Measurements from ENCODE around the gene BRF1.
A peak's percentile ranks its signal among the peaks of the same experiment; 100 is the strongest.

BRF1 gene

GRCh38 chr14:105257464-105257863 is 43.3 kb downstream of the BRF1 start:
- DNase-seq: no peak

- DNase-seq: no peak
These were observed 44.4 kb downstream of the BRF1 start for GRCh38 chr14:105256292-105256960.

DNA sequence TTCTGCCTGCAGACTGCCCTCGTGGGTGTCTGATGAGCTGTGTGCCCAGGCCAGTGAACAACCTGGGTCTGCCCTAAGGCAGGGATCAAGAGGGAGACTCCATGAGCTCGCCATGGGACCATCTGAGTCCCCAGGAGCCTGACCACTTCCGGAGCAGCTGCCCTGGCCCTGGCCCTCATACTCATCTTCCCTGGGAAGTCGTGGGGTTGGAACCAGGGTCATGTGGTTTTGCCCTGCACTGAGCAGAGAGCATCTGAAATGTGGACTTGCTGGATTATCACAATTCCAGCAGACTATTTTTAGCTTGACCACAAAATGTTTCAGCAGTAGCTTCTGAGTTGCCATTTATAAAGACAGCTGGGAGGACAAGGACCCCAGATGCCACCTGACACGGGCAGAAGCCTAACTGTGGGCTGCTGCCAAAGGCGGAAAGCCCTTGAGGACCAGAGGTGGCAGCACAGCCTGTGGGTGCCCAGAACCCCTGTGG is 45.7 kb downstream of the BRF1 start:
- DNase-seq: no peak

GRCh38 chr14:105253329-105253682 is 47.5 kb downstream of the BRF1 start:
- DNase-seq: no peak

DNA sequence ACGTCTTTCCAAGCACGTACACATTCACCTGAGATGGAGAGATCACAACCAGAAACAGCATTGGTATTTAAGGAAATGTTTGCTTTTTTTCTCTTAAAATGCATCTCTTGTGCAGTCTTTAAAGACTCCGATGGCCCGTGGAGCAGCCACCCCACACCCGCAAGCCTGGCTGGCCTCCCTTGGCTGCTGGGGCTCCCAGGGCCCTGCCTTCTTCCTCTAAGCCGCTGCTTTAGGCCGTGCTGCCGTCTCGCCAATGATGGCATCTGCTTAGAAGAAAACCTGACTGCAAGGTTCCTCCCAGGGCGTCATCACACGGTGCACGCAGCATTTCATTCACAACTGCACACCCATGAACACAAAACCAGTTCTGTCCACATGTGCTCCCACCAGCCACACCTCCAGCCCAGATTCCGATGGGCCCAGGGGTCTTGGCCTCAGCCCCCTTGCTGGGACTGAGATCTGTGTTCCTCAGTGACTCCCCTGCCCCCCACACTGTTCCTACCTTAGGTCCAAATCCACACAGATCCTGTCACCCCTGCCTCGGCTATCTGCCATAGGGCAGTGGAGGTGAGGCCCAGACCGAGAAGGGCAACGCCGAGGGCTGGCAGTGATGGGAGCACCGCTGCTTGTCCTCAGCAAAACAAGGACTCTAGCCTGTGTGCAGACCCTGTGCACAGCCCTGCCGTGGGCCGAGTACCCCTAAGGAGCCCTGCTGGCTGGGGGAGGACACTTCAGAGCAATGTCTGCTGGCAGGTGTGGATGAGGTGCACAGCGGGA is 48.1 kb downstream of the BRF1 start:
- DNase-seq: no peak

- DNase-seq: no peak
These were observed 48.9 kb downstream of the BRF1 start for GRCh38 chr14:105251920-105252319.

- no peak for DNase-seq
These were observed 49.8 kb downstream of the BRF1 start for GRCh38 chr14:105250986-105251385.

DNA sequence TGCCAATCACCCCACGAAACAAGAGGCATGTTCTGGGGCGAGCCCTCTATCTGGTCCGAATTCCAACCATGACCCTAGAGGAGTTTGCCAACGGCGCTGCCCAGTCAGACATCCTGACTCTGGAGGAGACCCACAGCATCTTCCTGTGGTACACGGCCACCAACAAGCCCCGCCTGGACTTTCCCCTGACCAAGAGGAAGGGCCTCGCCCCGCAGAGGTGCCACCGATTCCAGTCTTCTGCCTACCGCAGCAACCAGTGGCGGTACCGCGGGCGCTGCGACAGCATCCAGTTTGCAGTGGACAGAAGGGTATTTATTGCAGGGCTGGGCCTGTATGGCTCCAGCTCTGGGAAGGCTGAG is 50.8 kb downstream of the BRF1 start:
- no peak for DNase-seq

GRCh38 chr14:105249182-105250007 is 51.4 kb downstream of the BRF1 start:
- DNase-seq: no peak

- peak; percentile 83 for DNase-seq
These were observed 52.2 kb downstream of the BRF1 start, which contains the start of gene BTBD6 for GRCh38 chr14:105248368-105249181. BTBD6 (plus strand) TSS chr14:105248533; CDS start chr14:105248712, 179 bp downstream.

DNA sequence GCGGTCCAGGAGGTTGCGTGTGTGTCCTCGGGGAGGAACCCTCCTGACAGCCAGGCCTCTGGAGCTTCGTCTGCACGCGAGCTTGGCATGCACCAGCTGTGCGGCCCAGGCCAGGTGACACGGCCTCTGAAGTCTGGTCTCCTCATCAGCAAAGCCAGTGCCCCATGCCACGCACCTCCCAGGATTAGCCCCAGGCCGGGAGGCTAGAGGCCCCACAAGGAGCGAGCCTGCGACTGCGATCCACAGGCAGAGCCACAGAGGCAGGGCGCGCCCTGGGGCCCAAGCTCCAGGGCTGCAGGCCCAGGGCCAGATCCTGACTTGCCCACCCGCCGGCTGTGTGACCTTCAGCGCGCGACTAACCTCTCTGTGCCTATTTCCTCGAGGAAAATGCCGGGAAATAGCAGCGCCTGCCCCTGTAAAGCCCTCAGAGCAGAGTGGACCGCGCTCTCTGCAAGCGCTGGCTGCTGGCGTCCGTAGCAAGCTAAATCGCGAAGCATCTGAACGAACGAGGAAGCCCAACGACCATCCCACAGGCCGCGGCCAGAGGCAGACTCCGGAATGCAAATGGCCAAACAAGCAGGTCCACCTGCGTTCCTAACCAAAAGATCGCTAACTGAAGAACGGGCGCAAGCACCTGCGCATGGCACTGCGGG is 53.0 kb downstream of the BRF1 start:
- no peak for DNase-seq

- no peak for DNase-seq
These were observed 53.8 kb downstream of the BRF1 start for GRCh38 chr14:105247026-105247425.

GRCh38 chr14:105244334-105244733 is 56.5 kb downstream of the BRF1 start:
- DNase-seq: no peak

DNA sequence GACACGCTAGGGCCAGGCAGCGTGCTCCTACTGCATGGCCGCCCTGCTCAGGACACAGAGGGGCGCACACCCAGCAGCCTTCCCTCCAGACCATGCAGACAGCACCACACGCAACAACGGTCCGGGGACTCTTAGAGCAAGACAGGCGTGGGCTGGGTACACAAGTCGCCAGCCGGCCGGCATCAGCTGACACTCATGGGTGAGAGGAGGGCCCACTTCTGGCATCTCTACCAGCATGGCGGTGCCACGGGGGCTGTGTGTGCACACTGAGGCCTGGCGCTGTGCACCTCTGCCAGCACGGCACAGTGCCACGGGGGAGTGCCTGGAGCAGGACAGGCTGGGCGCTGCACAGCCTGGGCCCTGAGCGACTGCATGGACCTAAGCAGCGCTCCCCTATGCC is 59.2 kb downstream of the BRF1 start:
- no peak for DNase-seq

- DNase-seq: no peak
These were observed 59.8 kb downstream of the BRF1 start for GRCh38 chr14:105240811-105241576.

GRCh38 chr14:105229099-105229655 is 71.6 kb downstream of the BRF1 start:
- DNase-seq: no peak

DNA sequence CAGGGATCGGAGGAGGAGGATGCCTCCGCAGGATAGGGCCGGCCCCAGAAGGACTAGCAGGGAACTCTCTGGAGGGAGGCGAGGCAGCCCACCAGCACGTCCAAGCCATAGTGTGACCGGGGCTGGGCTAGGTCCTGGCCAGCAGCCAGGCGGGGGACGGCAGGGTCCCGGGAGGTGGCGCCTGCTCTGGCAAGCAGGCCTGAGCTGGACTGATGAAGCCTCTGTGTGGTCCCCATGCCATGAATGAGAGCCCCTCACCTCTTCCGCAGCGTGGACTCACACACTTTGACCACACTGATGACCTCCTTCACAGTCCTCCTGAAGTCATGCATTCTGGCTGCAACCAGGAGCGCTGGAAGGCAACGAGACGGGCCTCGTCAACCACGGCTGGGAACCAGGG is 72.2 kb downstream of the BRF1 start:
- DNase-seq: no peak

- DNase-seq: no peak
These were observed 73.5 kb downstream of the BRF1 start for GRCh38 chr14:105227346-105227745.

GRCh38 chr14:105226198-105226597 is 74.6 kb downstream of the BRF1 start:
- DNase-seq: no peak

GRCh38 chr14:105224845-105225570 is 75.8 kb downstream of the BRF1 start:
- no peak for DNase-seq
